Osteoblast (primary cell): ENCODE data around the gene GDF9. TPM values are rescaled to one million over a fixed set of nuclear protein-coding genes. Genes with fewer than 3 reads are reported as not detected.
"Not testable (repeated sequence)": the region's sequence is repeated elsewhere in the genome, so short reads cannot be mapped to it uniquely, and the experiment has no call there.

Experiments used
- DNase-seq: peaks from one replicate; pipeline ENCODE4 v3.0.0; 2011; ENCODE audit warnings: low spot score, mixed read lengths; ENCODE audit not compliant: insufficient read length; ENCODE audit errors: missing footprints
- H2AFZ ChIP-seq: 2 replicates; pipeline ENCODE4 v1.6.0; 2011; ENCODE audit warnings: mild to moderate bottlenecking, low read length
- H3K27ac ChIP-seq: 2 replicates; pipeline ENCODE4 v1.5.1; 2011; ENCODE audit warnings: mild to moderate bottlenecking, low read depth, low read length, moderate library complexity
- H3K27me3 ChIP-seq: 2 replicates; pipeline ENCODE4 v1.6.0; 2012; ENCODE audit warnings: mild to moderate bottlenecking, control low read depth, inconsistent platforms, low read length, moderate library complexity; ENCODE audit not compliant: insufficient read depth
- H3K36me3 ChIP-seq: 2 replicates; pipeline ENCODE4 v1.5.1; 2011; ENCODE audit warnings: mild to moderate bottlenecking, low read length, control low read depth, moderate library complexity; ENCODE audit not compliant: insufficient read depth
- H3K4me1 ChIP-seq: 2 replicates; pipeline ENCODE4 v1.5.1; 2011; ENCODE audit warnings: mild to moderate bottlenecking, low read length, control low read depth, moderate library complexity; ENCODE audit not compliant: insufficient read depth
- H3K4me2 ChIP-seq: 2 replicates; pipeline ENCODE4 v1.6.0; 2011; ENCODE audit warnings: mild to moderate bottlenecking, low read length; ENCODE audit not compliant: insufficient read depth
- H3K4me3 ChIP-seq: fragments of 200-600 bp; sonication (generic); 3 replicates; pipeline ENCODE4 v1.5.1; 2012; ENCODE audit warnings: mild to moderate bottlenecking, low read length, inconsistent platforms; ENCODE audit not compliant: insufficient read depth
- H3K79me2 ChIP-seq: 2 replicates; pipeline ENCODE4 v1.6.0; 2012; ENCODE audit warnings: mild to moderate bottlenecking, low read length, control low read depth, inconsistent platforms; ENCODE audit not compliant: insufficient read depth
- H3K9me3 ChIP-seq: 2 replicates; pipeline ENCODE4 v1.5.1; 2011; ENCODE audit warnings: low read depth, low read length, control low read depth
- H4K20me1 ChIP-seq: 2 replicates; pipeline ENCODE4 v1.6.0; 2012; ENCODE audit warnings: mild to moderate bottlenecking, low read length, control low read depth; ENCODE audit not compliant: insufficient read depth
- total RNA-seq: library from RNA; depleted of rRNA; stranded (reverse); fragments of >200 nt; gene quantifications from 2 replicates; pipeline ENCODE4 v1.2.3, GENCODE V29; 2012
- TF ChIP-seq, protein P1 (sequence below): IDR thresholded peaks from 2 replicates; pipeline ENCODE4 v1.5.1; 2011; ENCODE audit warnings: mild to moderate bottlenecking, low read depth, low read length, moderate library complexity; ENCODE audit errors: extremely low read depth

The GDF9 gene
- total RNA-seq, 1 donor = 0.36 TPM

DNA sequence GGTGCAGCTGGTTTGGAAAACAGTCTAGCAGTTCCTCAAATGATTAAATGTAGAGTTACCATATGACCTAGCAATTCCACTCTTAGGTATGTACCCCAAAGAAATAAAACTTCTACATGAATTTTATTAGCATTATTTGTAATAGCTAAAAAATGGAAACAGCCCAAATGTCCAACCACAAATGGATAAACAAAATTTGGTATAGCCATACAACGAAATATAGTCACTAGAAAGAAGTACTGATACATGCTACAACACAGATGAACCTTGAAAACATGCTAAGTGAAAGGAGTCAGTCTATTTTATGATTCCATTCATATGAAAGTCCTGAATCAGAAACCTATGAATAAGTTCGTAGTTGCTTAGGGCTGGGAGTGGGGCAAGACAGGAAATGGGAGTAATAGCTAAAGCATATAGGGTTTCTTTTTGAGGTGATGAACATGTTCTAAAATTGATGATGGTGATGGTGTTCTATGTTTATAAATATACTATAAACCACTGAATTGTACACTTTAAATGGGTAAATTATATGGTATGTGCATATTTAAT lies 6.3 kb downstream of the GDF9 start:
- no peaks in the 10 kb centered on the region for H3K36me3 ChIP-seq
- peak; percentile 57 for DNase-seq
- H3K4me3 ChIP-seq = no peak overlapping the region
- no peaks in the 10 kb centered on the region for H4K20me1 ChIP-seq
- no peaks in the 10 kb centered on the region for H3K9me3 ChIP-seq
- TF ChIP-seq, protein P1, sequence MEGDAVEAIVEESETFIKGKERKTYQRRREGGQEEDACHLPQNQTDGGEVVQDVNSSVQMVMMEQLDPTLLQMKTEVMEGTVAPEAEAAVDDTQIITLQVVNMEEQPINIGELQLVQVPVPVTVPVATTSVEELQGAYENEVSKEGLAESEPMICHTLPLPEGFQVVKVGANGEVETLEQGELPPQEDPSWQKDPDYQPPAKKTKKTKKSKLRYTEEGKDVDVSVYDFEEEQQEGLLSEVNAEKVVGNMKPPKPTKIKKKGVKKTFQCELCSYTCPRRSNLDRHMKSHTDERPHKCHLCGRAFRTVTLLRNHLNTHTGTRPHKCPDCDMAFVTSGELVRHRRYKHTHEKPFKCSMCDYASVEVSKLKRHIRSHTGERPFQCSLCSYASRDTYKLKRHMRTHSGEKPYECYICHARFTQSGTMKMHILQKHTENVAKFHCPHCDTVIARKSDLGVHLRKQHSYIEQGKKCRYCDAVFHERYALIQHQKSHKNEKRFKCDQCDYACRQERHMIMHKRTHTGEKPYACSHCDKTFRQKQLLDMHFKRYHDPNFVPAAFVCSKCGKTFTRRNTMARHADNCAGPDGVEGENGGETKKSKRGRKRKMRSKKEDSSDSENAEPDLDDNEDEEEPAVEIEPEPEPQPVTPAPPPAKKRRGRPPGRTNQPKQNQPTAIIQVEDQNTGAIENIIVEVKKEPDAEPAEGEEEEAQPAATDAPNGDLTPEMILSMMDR = no peak
- no peaks in the 10 kb centered on the region for H3K4me1 ChIP-seq
- H3K27me3 ChIP-seq = no peaks in the 10 kb centered on the region
- no peak overlapping the region for H3K4me2 ChIP-seq
- H2AFZ ChIP-seq = no peak overlapping the region
- H3K27ac ChIP-seq = no peak overlapping the region
- no peaks in the 10 kb centered on the region for H3K79me2 ChIP-seq

DNA sequence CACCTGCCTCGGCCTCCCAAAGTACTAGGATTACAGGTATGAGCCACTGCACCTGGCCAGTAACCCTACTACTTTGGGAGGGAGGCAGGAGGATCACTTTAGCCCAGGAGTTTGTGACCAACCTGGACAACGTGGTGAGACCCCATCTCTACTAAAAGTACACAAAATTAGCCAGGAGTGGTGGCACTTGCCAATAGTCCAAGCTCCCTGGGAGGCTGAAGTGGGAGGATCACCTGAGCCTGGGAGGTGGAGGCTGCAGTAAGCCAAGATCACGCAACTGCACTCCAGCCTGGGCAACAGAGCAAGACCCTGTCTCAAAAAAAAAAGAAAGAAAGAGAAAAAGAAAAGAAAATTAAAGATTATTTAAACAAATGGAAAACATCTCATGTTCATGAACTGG lies 10.3 kb downstream of the GDF9 start:
- Histone ChIP-seq H3K79me2 (no peaks in the 10 kb centered on the region), H3K4me2 (no peak overlapping the region), H2AFZ (no peak overlapping the region), H3K4me3 (no peak overlapping the region), H3K36me3 (no peaks in the 10 kb centered on the region), H3K9me3 (no peaks in the 10 kb centered on the region), H4K20me1 (no peaks in the 10 kb centered on the region), H3K27me3 (no peaks in the 10 kb centered on the region), H3K27ac (no peak overlapping the region), H3K4me1 (no peaks in the 10 kb centered on the region)
- DNase-seq = no peak
- TF ChIP-seq, protein P1 = no peak

DNA sequence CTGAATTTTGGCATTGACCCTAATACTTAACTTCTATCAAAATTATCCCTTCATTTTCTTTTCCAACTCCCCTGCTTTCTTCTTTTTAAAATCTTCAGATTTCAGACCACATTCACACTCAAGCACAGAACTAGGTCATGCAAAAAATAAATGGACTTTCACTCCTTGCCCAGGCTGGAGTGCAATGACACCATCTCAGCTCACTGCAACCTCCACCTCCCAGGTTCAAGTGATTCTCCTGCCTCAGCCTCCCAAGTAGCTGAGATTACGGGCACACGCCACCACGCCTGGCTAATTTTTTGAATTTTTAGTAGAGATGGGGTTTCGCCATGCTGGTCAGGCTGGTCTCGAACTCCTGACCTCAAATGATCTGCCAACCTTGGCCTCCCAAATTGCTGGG lies 11.3 kb downstream of the GDF9 start:
- not testable (repeated sequence) for H2AFZ ChIP-seq, DNase-seq, H3K36me3 ChIP-seq, H4K20me1 ChIP-seq, H3K79me2 ChIP-seq, H3K27me3 ChIP-seq, H3K9me3 ChIP-seq, H3K4me2 ChIP-seq, H3K27ac ChIP-seq, H3K4me3 ChIP-seq, H3K4me1 ChIP-seq

DNA sequence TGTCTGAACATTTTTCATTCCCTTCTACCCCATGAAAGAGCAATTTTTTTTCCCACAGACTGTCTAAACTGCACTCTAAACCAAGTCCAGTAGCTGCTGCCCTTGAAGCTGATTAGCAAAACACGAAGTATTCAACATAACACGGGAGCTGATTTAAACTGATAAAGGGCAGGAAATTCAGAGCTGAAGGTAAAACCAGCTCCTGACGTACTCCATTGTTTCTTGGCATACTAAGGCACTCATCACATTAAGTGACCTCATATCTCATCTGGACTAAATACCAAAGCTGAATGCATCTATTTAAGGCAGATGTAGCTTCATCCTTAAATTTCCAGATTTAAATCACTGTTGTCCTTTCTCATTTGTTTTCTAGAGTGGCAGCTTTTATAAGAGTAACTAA lies 12.0 kb downstream of the GDF9 start:
- H4K20me1 ChIP-seq = no peaks in the 10 kb centered on the region
- H3K36me3 ChIP-seq = no peaks in the 10 kb centered on the region
- H2AFZ ChIP-seq = peak overlapping the region; percentile 32
- H3K4me1 ChIP-seq = no peaks in the 10 kb centered on the region
- no peaks in the 10 kb centered on the region for H3K79me2 ChIP-seq
- no peaks in the 10 kb centered on the region for H3K9me3 ChIP-seq
- H3K4me3 ChIP-seq = no peak overlapping the region
- no peaks in the 10 kb centered on the region for H3K27me3 ChIP-seq
- TF ChIP-seq, protein P1 = no peak
- H3K4me2 ChIP-seq = no peak overlapping the region
- DNase-seq = no peak
- H3K27ac ChIP-seq = no peak overlapping the region
